A172 (cell line): ENCODE results near the gene PROK1. TPM values are rescaled to one million over a fixed set of nuclear protein-coding genes. Genes with fewer than 3 reads are reported as not detected.

ENCODE experiments used
- DNase-seq: peaks from one replicate; pipeline ENCODE4 v3.0.0-alpha.2; 2015; ENCODE audit warnings: low spot score
- total RNA-seq: library from RNA; depleted of rRNA; stranded (reverse); fragments of >200 nt; shearing (Covaris generic); gene quantifications from 2 replicates; pipeline ENCODE4 v1.2.3, GENCODE V29; 2014

PROK1 gene
- total RNA-seq, 1 experiment from 2014 or later = not detected

DNA sequence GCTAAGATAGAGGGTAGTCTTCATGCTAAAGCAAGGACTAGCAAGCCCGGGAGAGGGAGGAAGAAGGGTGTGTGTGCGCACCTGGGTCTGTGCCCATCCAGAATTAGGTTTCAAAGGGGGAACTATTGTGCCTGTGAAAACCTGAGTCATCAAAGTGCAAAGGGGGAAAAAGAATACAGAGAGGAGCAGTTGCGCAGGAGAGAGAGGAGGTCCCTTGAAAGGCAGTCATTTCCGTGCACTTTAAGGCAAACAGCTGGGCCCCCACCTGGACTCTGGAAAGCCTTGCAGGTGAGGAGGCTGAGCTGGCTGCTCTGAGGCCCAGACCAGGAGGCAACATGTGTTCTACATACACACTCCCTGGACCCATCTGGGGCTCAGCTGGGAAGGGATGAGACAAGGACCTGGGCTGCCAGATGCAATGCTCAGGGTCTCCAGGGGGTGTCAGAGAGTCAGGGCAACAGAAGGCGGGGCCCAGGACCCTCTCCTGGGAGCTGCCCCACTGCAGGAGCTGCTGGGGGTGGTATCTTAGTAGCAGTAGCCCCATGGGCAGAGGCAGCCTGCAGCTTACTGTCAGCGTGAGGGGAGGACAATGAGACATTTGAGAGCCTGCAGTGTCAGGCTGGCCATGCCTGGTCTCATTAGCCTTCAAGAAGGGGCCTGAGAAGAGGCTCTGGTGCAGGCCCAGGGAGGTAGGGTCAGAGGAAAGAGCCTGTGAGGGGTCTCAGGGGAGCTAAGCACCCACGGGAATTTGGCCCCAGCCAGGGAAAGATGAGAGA lies 14.3 kb downstream of the PROK1 start:
- DNase-seq = no peak

DNA sequence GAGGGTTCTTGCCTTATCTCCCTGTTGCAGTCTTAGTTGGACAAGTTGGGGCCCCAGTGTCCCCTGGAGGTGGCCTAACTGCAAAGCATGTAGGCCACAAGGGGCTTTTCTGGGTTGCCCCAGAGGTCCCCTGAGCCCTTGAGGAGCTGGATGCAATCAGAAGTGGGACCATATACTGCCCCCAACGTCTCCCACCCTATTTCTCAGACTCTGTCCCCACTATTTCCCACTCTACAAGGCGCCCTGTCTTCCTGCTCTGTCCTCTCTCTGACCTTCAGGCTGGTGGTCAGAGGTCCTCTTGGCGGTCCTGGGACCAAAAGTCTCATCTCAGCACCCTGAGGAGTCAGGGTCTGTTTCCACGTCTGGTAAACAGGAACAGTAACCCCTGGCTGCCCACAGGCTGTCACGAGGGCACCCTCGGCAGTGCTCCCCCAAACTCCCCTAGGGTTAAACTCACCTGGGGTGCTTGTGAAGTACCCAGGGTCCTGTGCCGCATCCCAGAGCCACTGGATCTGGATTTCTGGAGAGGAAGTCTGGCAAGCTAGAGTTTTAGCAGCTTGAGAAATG lies 14.9 kb downstream of the PROK1 start:
- no peak for DNase-seq

DNA sequence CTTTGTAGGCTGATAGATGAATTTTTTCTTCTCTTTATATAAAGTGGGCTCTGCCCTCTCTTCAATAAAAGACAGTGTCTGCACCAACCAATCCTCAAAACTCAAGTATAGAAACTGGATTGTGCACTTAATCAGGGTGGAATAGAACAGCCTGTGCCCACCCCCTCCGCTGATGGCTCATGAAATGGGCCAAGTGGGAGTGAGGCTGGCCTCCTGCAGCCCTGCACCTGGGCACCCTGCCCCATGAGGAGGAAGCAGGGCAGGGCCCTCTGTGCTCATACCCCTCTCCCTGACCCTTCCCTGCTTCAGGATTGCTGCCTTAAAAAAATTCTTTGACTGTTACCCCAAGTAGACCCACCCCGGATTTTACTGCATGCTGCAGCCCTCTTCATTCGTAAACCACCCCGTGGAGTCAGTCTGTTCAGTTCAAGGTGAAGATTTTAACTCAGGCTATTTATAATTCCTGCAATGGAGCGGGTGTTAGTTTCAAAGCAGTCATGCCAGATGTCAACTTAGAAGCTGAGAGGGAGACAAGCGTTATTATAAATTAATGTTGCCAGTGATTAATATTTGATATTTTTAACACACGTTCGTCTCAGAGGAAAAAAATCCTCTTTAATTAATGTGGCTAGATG lies 15.8 kb downstream of the PROK1 start:
- no peak for DNase-seq

DNA sequence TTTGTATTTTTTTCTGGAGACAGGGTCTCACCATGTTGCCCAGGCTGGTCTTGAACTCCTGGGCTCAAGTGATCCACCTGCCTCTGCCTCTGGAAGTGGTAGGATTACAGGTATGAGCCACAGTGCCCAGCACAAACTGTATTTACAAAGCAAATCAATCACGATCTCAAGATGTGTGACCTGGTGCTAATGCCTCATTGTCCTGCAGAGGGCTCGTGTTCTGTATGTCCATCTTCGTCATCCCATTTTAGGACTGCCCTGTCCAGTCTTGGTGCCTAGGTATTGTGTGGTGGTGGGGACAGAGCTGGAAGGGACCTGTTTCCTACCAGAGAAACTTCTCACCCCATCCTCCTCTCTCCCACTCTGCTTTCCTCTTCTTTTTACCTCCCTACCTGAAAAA lies 20.2 kb downstream of the PROK1 start:
- no peak for DNase-seq

DNA sequence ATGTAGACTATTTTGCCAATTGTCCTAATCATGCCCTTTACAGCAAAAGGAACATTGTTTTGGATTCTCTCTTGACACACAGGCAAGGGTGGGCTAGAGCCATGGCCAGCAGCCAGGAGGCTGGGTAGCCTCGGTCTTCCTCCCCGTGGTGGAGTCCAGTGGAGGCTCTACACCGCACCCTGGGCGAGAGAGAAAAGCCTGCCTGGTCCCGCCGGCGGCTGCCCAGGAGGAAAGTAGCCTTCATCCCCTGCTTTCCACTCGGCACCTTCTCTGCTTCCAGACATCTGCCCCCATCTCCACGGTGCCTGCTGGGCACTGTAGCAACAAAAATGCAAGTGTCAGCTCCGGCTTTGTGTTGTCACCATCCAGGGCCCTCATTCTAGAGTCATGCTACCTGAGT lies 21.6 kb downstream of the PROK1 start:
- DNase-seq = no peak

DNA sequence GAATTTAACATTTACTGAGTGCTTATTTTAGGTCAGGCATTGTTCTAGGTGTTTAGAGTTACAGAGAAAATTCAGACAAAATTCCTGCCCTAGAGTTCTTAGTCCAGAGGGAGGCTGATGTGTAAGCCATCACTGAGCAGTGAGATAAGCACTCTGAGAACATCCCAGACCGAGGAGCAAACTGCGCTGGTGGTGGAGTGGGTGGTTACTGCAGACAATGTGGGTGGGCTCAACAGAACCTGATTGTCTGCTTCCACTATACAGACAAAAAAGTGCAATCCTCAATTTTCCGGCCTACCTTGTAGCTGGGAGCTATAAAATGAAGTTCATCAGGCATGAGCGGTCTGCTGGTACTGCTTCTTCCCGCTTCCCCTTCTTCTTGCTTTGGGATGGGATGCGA lies 23.5 kb downstream of the PROK1 start:
- no peak for DNase-seq

DNA sequence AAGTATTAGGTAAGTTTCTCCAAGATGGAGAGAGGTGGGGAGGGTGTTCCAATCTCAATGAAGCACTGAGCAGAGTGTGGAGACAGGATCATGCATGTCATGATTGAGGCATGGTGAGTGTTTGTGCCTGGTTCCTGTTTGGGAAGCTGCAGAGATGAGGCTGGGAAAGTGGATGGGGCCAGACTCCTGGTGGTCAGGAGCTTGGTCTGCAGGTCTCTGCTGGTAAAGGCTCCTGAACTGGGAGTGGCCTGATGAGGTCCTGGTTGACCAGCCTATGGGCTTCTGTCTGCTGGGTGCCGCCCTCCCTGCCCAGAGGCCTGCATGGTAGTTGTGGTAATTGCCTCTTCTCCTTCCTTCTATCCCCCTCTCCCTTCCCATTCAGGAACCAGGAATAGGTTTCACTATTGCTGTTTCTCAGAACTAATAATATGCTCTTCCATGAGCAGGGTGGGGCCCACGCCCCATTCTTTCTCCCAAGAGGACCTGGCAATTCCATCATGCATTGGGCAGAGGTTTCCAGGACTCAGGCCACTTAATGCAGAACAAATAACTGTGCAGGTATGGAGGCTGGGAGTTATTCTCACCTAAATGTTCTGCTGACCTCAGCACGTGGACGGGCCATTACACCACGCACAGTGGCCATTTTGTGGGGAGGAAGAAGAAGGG lies 24.5 kb downstream of the PROK1 start:
- no peak for DNase-seq

DNA sequence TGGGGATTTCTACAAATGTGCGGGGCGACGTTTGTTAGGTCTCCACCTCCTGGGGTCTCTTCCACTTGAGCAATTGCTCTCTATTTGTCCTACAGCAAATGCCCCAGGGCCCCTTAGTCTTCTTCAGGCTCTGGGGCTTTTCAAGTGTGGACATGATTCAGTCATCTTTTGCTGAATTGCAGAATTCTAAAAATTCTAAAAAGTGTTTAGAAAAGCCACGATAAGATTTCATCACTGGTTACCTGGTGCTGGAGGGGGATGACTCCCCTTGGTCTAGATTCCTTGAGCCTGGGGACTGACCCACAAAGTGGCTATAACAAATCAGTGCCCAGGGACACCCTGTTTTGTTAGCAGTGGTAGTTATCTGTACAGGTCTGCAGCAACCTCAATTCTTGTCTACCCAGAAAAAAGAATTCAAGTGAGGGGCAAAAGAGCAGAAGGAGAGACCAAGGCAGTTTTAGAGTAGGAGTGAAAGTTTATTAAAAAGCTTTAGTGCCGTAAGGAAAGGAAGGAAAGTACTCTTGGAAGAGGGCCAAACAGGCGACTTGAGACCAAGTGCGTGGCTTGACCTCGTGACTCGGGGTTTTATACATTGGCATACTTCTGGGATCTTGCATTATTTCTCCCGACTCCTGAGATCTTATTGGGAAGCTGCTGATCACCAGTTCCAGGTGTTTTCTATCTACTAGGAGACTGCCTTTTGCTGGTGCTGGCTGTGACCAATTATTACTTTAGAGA lies 25.2 kb downstream of the PROK1 start:
- no peak for DNase-seq

DNA sequence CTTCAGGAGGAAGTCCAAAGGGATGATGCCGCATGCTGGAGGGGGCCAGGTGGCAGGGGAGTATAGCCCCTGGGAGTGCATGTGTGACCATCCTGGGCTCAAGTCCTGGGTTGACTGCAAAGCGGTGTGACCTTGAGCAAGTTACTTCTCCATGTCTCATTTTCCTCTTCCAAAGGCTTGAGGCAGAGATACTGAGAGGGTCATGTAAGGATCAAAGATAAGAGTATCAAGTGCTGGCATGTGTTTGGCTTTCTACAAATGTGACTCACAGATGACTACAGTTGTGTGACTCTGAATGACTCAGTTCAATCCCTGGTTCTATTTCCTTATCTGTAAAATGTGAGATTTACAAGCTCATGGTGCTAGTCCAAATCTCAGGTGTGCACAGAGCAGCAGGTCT lies 26.1 kb downstream of the PROK1 start:
- DNase-seq = peak; percentile 92

DNA sequence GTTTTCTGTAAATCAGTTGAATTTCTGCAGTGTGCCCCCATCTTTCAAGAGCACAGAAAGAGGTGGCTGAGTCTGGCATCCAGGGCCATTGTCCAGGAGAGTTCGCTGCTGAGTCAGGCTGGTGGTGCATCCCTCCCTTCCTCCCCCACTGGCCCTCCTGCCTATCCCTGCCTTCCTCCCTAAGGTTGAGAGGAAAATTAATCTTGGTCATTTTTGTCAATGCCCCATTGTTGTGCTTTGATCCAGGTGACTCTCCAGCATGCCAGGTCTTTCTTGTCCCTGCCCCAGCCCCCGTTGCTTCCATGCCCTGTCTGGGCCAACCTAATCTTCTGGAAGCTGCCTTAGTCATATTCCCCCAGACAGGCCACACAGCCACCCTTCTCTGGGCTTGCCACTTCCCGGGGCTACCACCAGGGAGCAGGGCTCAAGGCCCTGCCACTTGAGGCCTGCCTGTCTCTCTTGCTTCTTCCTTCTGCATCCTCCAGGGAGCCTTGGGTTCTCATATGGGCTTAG lies 26.6 kb downstream of the PROK1 start:
- no peak for DNase-seq

DNA sequence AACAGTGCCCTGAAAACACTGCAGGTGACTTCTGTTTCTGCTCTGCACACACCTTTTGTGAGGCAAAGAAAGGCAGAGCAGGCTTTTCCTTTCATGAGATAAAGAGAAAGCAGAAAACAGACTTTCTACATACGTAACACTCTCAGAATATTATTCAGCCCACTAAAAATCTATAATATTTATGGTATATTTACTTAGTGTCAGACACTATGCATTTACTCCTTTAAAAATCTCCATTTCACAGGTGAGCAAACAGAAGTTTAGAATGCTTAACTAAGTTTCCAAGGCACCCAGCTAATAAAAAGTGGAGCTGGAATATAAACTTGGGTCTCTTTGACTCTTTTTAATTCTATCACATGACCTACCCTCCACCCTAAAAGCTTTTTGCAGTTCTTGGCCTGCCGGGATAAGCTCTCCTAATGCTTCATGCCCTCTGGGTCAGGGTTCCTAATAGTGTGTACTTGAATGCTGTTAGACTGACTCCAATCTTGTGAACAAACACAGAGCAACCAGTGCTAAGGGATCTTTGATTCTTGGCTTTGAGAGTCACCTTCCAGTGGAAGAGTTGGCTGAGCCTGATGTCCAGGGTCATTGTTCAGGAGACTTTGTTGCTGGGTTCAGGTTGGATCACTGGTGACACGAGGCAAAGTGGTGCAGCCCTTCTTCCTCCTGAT lies 27.2 kb downstream of the PROK1 start:
- no peak for DNase-seq

DNA sequence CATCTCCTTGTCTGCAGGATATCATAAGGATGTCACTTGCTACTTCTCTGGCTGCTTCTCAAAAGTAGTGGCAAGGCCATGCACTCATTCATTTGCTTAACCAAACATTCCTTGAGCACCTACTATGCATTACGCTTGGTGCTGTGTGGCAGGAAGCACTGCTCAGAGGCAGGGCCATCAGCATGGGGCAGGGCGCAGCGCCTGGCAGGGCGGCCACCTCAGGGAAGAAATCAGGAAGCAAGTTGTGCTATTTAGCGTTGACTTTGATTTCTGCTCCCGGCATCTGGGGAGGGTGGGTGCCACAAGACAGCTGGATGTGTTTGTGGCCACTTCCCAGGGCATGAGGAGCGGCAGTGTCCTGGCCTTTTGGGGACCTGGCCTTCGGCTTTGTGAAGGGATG lies 27.9 kb downstream of the PROK1 start:
- no peak for DNase-seq

DNA sequence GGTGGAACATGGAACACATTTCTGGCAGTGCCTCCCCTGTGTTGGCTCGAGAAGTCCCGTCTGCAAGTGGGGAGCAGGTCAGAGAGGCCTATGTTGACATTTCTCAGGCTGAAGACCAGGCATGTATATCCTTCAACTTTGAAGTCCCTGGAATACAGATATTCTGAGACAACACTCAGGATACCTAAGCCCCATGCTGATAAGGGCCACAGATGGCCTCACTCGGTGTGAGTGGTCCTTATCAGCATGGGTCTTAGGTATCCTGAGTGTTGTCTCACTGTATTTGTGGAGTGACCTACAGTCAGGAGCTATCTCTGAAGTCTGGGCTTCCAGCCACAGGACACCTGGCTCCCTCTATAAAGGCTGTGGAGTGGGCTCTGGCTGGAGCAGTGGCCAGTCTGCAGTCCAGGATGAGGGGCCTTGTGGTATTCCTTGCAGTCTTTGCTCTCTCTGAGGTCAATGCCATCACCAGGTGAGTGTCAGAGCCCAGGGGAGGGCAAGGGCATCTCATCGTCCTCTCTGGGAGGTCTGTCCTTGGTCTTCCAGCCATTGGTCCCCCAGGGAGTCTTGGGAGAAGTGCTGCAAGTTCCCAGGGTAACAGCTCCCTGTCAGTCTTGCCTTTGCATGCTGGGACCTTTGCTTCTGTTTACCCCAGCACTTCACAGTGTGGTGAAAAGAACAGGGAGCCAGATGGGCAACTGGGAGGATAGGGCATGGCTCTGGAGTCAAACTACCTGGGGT lies 29.6 kb downstream of the PROK1 start:
- no peak for DNase-seq

DNA sequence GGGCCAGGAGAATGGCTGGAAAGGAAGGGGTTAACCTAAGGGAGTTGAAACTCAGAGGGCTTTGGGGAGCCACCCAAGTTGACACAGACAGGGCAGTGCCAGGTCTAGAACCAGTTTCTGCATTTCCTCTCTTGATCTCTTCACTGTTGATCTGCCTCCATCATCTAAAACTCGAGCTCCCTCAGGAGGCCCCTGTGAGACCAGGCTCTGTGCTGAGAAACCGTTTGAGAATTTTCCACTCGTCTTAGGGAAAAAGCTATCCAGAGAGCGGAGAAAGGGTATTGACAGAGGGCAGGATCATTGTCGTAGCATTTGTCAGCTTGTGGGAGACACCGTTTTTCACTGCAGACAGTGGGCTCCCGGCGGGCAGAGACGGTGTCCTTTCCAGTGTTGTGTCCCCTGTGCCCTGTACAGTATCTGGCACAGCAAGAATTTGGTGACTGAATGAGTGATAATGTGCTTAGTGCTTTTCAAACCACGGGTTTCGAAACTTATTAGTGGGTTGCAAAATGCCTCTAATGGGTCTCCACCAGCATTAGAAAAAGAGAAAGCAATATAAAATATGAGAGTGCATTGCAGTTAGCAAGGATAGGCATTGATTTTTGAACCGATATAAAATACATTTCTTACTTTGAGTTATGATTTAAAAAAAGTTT lies 31.1 kb downstream of the PROK1 start:
- DNase-seq = no peak

DNA sequence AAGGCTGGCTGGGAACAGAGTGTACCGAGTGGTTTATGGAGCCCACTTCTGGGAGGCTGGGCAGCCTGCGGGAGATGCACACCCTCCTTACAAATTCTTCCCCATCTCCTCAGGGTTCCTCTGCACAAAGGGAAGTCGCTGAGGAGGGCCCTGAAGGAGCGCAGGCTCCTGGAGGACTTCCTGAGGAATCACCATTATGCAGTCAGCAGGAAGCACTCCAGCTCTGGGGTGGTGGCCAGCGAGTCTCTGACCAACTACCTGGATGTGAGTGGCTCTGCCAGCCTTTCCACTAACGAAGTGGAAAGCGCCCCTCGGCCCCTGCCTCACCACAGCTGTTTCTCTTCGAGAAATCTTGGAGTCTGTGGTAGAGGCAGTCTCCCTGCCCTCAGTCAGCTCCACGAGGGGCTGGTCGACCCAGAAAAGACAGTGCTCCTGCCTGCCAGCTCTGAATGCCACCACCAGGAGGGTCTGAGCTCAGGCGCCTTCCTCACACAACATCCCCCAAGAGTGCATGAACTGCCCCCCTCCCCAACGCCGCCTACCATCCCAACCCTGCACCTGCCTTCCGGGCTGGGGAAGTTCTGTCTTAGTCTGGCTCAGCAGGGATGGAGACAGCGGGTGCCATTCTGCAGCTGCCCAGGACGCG lies 31.8 kb downstream of the PROK1 start:
- DNase-seq = no peak

DNA sequence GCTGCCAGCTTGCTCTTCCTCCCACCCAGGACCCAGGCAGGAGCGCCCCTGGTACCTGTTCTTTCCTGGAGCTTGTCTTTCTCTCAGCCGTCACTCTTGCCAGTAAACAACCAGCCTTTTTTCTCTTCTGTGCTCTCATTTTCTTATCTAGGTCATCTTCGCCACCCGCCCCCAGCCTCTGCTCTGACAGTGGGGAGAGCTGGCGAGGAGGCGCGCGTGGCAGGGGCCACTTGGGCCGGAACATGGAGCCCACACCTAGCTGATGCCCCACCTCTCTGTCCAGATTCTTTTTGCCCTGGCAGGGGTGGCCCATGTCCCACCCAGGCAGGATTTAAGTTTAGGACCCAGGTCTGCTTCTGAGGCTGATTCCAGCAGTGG lies 32.3 kb downstream of the PROK1 start:
- DNase-seq = no peak

DNA sequence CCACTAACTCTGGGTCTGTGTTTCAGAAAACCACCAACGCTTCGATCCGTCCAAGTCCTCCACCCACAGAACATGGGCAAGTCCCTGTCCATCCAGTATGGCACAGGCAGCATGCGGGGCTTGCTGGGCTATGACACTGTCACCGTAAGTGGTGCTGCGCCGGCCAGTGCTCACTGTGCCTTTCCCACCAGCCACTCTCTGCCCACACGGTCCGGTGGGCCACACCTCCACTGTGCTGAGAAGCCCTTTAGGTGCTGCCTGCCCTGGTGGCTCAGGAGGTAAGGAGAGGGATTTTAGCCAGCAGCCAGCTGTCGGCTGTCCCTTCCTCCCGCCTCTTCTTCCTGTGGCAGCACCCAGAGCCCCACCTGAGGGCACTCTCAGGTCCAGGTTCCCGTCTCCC lies 33.9 kb downstream of the PROK1 start:
- no peak for DNase-seq

DNA sequence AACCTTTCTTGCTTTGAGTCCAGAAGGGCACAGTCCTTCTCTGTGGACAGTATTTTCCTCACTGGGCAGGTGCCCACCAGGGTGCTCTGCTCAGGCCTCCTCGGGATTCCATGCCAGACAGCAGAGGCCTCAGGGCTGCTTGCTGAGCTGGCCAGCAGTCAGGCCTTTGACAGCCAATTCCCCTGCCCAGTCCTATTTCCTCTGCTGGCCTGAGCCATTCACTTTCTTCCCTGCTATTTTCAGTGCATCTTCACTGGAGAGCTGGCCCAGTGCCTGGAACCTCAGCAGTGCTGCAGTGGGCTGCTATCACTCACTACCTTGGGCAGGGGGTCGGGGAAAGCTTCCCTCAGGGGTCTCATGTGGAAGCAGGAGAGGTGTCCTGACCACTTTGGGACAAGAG lies 34.8 kb downstream of the PROK1 start:
- DNase-seq = no peak

DNA sequence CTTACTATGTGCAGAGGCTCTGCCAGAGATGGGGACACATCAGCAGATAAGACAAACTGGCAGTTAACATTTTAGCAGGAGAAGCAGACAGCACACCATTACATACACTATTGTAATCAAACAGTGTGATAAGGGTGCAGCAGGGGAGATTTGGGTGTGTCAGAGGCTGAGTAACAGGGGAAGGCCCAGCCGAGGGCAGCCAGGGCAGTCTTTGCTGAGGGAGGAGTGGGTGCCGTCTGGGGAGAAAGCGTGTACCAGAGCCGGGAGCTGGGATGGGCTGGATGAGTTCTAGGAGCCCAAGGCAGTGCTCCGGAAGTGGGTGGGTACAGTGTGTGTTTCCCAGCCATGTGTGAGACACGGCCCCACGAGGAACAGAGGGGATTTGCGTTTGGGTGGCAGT lies 36.8 kb downstream of the PROK1 start:
- peak; percentile 17 for DNase-seq

DNA sequence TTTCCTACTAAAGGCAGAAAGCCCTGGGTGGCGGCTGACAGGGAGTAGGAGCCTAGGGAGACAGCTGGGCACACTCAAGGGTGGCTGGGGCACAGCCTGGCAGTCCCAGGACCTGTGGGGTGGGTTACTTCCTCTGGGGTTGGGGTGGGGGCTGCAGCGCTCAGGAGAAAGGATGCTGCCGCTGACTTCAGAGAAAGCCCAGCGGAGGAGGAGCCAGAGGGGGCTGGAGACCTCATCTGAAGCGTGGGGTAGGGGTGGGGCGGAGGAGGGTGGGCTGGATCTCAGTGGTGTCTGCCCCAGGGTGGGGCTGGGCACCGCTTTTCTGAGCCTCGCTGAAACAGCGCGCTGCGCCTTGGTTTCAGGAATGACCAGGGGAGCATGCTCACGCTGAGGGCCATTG lies 37.2 kb downstream of the PROK1 start:
- DNase-seq = no peak
